ENCODE results near the gene KDM1A. TPM values are rescaled to one million over a fixed set of nuclear protein-coding genes. Genes with fewer than 3 reads are reported as not detected.

The KDM1A gene
- total and polyA plus RNA-seq, 9 of the 15 experiments (the other 6 are each of a cell fraction or from before 2014, with no cell fraction given): 59.2 to 181 (median 168) TPM

GRCh38 chr1:23019863-23020625, 776 bp downstream of the KDM1A start (continued):
- TF ChIP-seq KLF10 (CRISPR knock-in tag; IDR thresholded peaks at IDR 0.05) (no peak), HDAC1 (IDR thresholded peaks at IDR 0.05) (peak in 1 of 2 experiments; percentile 9; a peak in 1 of 4 replicates), ILK (tag; IDR thresholded peaks at IDR 0.05; ENCODE audit: borderline replicate concordance, low read depth) (no peak), CHAMP1 (IDR thresholded peaks at IDR 0.05) (no peak), XRCC5 (IDR thresholded peaks at IDR 0.05; ENCODE audit: low read depth, low read length) (no peak), ZNF57 (CRISPR knock-in tag; IDR thresholded peaks at IDR 0.05) (no peak), ZKSCAN8 (CRISPR knock-in tag; IDR thresholded peaks at IDR 0.05) (no peak), SNIP1 (IDR thresholded peaks at IDR 0.05; ENCODE audit: low read depth) (no peak), NKRF (IDR thresholded peaks at IDR 0.05; ENCODE audit: borderline replicate concordance) (peak; percentile 68), ZNF324 (CRISPR knock-in tag; IDR thresholded peaks at IDR 0.05) (no peak), ZFP30 (CRISPR knock-in tag; IDR thresholded peaks at IDR 0.05; ENCODE audit: borderline replicate concordance) (no peak), CHD2 (IDR thresholded peaks at IDR 0.05; ENCODE audit: low read depth, low read length) (no peak), SP1 (CRISPR knock-in tag; IDR thresholded peaks at IDR 0.05) (0 out of 2 replicates have a peak, but pooled peaks have one; percentile 20), ZFX (CRISPR knock-in tag; IDR thresholded peaks at IDR 0.05) (peak; percentile 85), ZKSCAN1 (IDR thresholded peaks at IDR 0.05; ENCODE audit: low read depth, low read length) (no peak), ZNF277 (CRISPR knock-in tag; IDR thresholded peaks at IDR 0.05; ENCODE audit: borderline replicate concordance) (peak; percentile 10; the same call in 1 of the 2 replicates), BRF1 (IDR thresholded peaks at IDR 0.05; ENCODE audit: borderline replicate concordance, extremely low read depth, insufficient read length) (no peak)

Data from K562 (cell line).